Liver (tissue), 3 donors: ENCODE data around the gene ERVV-1.

Experiments
- CTCF ChIP-seq: fragments of 150-350 bp; IDR thresholded peaks from 2 replicates; pipeline ENCODE4 v1.5.1; 2017; ENCODE audit warnings: improper control_type of control experiment, low read depth, low read length; ENCODE audit not compliant: missing input control
- EGR1 ChIP-seq, 2 donors: IDR thresholded peaks; 2 replicates each; pipeline ENCODE4 v1.6.1; 2016 to 2018; ENCODE audit warnings: antibody characterized with exemption in 2 of 2, low read depth in 2 of 2
- GABPA ChIP-seq, 2 donors: IDR thresholded peaks in 1 of 2; conservative IDR thresholded peaks in 1 of 2; 2 replicates each; pipeline ENCODE4 v1.6.1; 2016; ENCODE audit warnings: antibody characterized with exemption in 2 of 2, mild to moderate bottlenecking in 1 of 2, moderate library complexity in 1 of 2
- HNF4A ChIP-seq, 2 donors: conservative IDR thresholded peaks; 2 replicates each; pipeline ENCODE4 v1.6.1; 2016; ENCODE audit warnings: antibody characterized with exemption in 2 of 2, mild to moderate bottlenecking in 2 of 2
- RAD21 ChIP-seq, 2 donors: IDR thresholded peaks; 2 replicates each; pipeline ENCODE4 v1.6.1; 2016; ENCODE audit warnings: antibody characterized with exemption in 2 of 2, mild to moderate bottlenecking in 2 of 2
- RXRA ChIP-seq, 2 donors: IDR thresholded peaks; 2 replicates each; pipeline ENCODE4 v1.6.1; 2017 to 2018; ENCODE audit warnings: antibody characterized with exemption in 2 of 2, mild to moderate bottlenecking in 1 of 2
- SP1 ChIP-seq: IDR thresholded peaks from 2 replicates; pipeline ENCODE4 v1.6.1; 2018; ENCODE audit warnings: antibody characterized with exemption, mild to moderate bottlenecking
- TAF1 ChIP-seq: conservative IDR thresholded peaks from 2 replicates; pipeline ENCODE4 v1.6.1; 2016; ENCODE audit warnings: antibody characterized with exemption, mild to moderate bottlenecking
- YY1 ChIP-seq: IDR thresholded peaks from 2 replicates; pipeline ENCODE4 v1.6.1; 2016; ENCODE audit warnings: antibody characterized with exemption, mild to moderate bottlenecking
- TF ChIP-seq, protein P1 (sequence below): IDR thresholded peaks from 2 replicates; pipeline ENCODE4 v1.6.1; 2016; ENCODE audit warnings: antibody characterized with exemption
- TF ChIP-seq, protein P2 (sequence below): IDR thresholded peaks from 2 replicates; pipeline ENCODE4 v1.6.1; 2016; ENCODE audit warnings: antibody characterized with exemption
- TF ChIP-seq, protein P3 (sequence below): IDR thresholded peaks from 2 replicates; pipeline ENCODE4 v1.6.1; 2016; ENCODE audit warnings: antibody characterized with exemption
- donor health status: healthy.
- donor health status: healthy.

GRCh38 chr19:53010494-53010893 lies 3.2 kb upstream of the ERVV-1 start:
- TF ChIP-seq EGR1 (IDR thresholded peaks at IDR 0.05; ENCODE audit: low read depth in 2 of 2) = no peak
- no peak for TF ChIP-seq CTCF
- no peak for TF ChIP-seq SP1
- TF ChIP-seq HNF4A (conservative IDR thresholded peaks at IDR 0.05) = no peak
- TF ChIP-seq RXRA (IDR thresholded peaks at IDR 0.05) = no peak
- TF ChIP-seq GABPA (IDR thresholded peaks at IDR 0.05 in 1 of 2, conservative IDR thresholded peaks at IDR 0.05 in 1 of 2) = no peak
- TF ChIP-seq, protein P1, sequence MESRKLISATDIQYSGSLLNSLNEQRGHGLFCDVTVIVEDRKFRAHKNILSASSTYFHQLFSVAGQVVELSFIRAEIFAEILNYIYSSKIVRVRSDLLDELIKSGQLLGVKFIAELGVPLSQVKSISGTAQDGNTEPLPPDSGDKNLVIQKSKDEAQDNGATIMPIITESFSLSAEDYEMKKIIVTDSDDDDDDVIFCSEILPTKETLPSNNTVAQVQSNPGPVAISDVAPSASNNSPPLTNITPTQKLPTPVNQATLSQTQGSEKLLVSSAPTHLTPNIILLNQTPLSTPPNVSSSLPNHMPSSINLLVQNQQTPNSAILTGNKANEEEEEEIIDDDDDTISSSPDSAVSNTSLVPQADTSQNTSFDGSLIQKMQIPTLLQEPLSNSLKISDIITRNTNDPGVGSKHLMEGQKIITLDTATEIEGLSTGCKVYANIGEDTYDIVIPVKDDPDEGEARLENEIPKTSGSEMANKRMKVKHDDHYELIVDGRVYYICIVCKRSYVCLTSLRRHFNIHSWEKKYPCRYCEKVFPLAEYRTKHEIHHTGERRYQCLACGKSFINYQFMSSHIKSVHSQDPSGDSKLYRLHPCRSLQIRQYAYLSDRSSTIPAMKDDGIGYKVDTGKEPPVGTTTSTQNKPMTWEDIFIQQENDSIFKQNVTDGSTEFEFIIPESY = no peak
- no peak for TF ChIP-seq RAD21 (IDR thresholded peaks at IDR 0.05)
- no peak for TF ChIP-seq YY1
- TF ChIP-seq, protein P2, sequence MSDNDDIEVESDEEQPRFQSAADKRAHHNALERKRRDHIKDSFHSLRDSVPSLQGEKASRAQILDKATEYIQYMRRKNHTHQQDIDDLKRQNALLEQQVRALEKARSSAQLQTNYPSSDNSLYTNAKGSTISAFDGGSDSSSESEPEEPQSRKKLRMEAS = no peak
- TF ChIP-seq, protein P3, sequence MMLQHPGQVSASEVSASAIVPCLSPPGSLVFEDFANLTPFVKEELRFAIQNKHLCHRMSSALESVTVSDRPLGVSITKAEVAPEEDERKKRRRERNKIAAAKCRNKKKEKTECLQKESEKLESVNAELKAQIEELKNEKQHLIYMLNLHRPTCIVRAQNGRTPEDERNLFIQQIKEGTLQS = no peak
- no peak for TF ChIP-seq TAF1
